Activated CD4-positive, alpha-beta T cell treated with anti-CD3 and anti-CD28 coated beads for 1 hour (primary cell): ENCODE measurements around the gene ZNF75A.
"Not testable (repeated sequence)": the region's sequence is repeated elsewhere in the genome, so short reads cannot be mapped to it uniquely, and the experiment has no call there.

ENCODE experiments used
- DNase-seq: peaks from one replicate; pipeline ENCODE4 v3.0.0-alpha.2; 2020

Gene ZNF75A

GRCh38 chr16:3305109-3306068 is at the start of gene ZNF75A, which contains the start of gene TIGD7:
Gene ZNF75A (plus strand): TSS chr16:3305497. CDS start chr16:3308429, 2,932 bp downstream.
Gene TIGD7 (minus strand): TSS chr16:3305430. CDS start chr16:3300614, 4,816 bp downstream.
- DNase-seq: peak; percentile 69

DNA sequence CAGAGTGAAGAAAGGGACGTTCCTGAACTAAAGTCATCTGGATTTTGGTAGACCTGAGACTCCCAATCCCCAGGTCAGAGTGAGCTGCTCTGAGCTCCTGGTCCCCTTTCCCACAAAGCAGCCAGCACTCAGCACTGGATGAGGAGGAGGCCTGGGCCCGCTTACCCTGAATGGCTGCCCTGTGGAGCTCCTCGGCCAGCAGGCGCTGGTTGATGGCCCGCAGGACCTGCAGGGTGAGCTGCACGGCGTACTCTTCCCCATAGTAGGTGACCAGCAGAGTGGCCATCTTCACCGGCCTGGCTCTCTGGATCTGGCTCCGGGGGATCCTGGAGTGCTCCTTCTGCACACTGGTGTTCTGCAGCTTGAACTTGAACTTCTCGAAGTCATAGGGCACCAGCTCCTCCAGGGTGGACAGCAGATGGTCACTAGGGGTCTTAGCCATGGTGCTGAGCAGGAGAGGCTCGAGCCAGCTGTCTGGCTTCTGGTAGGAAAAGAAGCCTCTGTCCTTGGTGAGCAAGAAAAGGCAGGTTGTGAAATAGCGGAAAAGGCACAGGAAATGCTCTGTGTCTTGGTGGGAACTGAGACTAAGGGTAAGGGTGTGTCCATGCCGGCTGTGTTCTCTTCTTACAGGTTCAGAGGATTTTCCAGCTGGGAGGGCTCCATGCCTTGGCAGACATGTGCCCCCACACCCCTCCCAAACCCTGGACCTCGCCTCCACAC is 49.0 kb upstream of the ZNF75A start, which contains the start of gene MEFV:
TSS of gene MEFV (minus strand) at position 488 of the 720 bp plus-strand sequence. CDS start at position 442, 46 bp downstream.
- DNase-seq: no peak

- DNase-seq: no peak
Observed at GRCh38 chr16:3256866-3257465, 48.3 kb upstream of the ZNF75A start.

- no peak for DNase-seq
Observed at GRCh38 chr16:3259836-3260235, 45.5 kb upstream of the ZNF75A start.

- DNase-seq: no peak
Observed at GRCh38 chr16:3262517-3262916, 42.8 kb upstream of the ZNF75A start.

DNA sequence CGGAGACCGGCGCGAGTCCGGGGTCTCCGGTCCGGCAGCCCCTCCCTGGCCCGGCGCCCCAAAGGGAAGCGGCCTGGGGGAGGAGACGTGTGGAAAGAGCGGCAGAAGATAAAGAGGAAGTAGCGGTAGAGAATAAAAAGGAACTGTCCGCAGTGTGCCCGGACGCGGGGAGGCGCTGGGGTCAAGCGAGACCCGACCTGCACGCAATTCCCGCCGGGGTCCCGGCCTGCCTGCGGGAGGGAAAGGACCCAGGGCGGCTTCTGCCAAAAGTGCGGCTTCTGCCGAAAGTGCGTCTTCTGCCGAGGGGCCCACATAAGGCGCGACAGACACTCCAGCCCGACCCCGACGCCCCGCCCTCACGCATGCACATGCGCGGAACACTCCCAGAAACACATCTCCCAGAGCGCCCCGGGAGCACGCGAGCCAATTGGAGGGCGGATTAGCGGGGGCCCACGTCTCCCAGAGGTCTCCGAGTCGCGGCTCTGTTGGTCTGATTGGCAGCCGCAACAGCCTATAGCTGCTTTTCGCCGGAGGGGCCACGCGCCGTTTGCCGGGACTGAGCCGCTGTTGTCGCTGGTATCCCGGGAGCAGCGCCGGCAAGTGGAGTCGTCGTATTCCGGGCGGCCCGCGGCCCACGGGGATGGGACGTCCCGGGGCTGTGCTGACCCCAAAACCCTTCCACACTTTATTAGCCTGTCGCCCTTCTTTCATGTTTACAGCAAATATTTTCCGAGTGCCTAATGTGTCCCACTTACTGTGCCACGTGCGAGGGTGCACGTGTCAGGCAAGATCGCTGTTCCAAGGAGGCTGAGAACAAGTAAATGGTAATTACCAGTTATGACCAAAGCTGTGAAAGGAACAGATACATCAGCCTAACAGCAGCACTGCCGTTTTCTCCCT is 40.9 kb upstream of the ZNF75A start:
- DNase-seq: peak; percentile 96

GRCh38 chr16:3266873-3267537 is 38.3 kb upstream of the ZNF75A start:
- DNase-seq: no peak

DNA sequence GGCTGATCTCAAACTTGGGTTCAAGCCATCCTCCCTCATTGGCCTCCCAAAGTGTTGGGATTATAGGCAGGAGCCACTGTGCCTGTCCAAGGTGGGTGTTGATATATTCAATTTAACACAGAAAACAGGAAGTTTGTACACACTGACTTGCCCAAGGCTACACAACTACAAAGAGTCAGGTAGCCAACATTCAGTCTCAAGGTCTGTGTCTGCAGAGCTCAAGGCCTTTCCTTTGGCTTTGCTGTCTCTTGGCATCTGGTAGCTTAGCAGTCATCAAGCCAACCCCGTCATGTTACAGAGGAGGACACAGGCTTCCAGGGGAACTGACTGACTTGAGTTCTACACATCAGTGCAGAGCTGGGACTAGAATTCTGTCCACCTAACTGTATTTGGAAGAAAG is 37.0 kb upstream of the ZNF75A start:
- no peak for DNase-seq

GRCh38 chr16:3270718-3271117 is 34.6 kb upstream of the ZNF75A start:
- DNase-seq: not testable (repeated sequence)

DNA sequence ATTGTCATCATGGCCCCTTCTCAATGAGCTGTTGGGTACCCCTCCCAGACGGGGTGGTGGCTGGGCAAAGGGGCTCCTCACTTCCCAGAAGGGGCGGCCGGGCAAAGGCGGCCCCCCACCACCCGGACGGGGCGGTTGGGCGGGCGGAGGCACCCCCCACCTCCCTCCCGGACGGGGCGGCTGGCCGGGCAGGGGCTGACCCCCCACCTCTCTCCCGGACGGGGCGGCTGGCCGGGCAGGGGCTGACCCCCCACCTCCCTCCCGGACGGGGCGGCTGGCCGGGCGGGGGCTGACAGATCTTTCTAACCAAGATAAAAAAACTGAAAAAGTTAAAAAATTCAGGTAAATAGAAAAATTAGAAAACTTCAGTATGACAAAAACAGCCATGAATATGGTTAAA is 34.0 kb upstream of the ZNF75A start:
- DNase-seq: not testable (repeated sequence)

DNA sequence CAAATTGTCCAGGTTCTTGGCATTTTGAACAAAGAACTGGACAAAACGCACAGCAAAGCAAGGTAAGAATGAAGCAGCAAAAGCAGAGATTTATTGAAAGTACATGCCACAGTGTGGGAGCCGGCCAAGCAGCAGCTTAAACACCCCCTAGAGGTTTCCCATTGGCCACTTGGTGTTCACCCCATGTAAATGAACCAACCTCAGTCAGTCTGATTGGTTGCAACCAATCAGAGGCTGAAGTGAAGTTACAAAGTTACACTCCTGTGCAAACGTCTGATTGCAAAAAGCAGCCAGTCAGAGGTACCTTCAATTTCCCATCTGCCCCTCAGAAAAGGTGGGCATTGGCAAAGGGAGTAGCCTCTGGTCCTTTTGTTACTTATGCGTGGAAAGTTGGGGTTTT is 30.8 kb upstream of the ZNF75A start:
- no peak for DNase-seq

DNA sequence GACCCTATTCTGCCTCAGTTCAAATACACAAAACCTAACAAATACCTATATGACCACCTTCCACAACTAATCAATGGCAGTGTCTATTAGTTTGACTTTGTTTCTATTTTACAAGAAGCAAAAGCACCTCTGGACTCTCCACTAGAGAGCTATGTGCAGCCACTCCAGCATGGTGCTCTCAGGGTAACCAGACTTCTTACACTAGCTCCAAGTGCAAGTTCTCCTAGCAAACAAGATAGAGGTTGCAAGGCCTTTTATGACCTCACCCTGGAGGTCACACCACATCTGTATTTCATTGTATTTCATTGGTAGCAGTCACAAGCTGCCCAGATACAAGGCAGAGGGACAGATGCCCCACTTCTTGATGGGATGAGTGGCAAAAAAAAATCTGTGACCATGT is 30.4 kb upstream of the ZNF75A start:
- DNase-seq: no peak

DNA sequence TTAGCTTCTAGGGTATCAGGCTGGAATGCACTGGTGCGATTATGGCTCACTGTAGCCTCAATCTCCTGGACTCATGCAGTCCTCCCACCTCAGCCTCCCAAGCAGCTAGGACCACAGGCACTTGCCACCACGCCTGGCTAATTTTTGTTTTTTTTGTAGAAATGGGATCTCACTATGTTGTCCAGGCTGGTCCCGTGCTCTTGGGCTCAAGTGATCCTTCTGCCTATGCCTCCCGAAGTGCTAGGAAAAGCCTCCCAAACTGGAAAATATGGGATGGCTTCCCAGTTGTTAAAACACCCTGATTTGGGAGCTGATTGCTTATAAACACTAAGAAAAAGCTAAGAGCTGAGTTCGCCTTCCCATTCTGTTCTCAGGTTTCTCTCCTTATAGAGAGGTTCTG is 28.6 kb upstream of the ZNF75A start:
- no peak for DNase-seq

- no peak for DNase-seq
Observed at GRCh38 chr16:3281222-3281820, 24.0 kb upstream of the ZNF75A start.

- no peak for DNase-seq
Observed at GRCh38 chr16:3282103-3282729, 23.1 kb upstream of the ZNF75A start.

- DNase-seq: peak; percentile 87
Observed at GRCh38 chr16:3282730-3283542, 22.4 kb upstream of the ZNF75A start, which contains the start of gene ZNF263. Gene ZNF263 (plus strand): TSS chr16:3283491. CDS start chr16:3283819, 328 bp downstream.

DNA sequence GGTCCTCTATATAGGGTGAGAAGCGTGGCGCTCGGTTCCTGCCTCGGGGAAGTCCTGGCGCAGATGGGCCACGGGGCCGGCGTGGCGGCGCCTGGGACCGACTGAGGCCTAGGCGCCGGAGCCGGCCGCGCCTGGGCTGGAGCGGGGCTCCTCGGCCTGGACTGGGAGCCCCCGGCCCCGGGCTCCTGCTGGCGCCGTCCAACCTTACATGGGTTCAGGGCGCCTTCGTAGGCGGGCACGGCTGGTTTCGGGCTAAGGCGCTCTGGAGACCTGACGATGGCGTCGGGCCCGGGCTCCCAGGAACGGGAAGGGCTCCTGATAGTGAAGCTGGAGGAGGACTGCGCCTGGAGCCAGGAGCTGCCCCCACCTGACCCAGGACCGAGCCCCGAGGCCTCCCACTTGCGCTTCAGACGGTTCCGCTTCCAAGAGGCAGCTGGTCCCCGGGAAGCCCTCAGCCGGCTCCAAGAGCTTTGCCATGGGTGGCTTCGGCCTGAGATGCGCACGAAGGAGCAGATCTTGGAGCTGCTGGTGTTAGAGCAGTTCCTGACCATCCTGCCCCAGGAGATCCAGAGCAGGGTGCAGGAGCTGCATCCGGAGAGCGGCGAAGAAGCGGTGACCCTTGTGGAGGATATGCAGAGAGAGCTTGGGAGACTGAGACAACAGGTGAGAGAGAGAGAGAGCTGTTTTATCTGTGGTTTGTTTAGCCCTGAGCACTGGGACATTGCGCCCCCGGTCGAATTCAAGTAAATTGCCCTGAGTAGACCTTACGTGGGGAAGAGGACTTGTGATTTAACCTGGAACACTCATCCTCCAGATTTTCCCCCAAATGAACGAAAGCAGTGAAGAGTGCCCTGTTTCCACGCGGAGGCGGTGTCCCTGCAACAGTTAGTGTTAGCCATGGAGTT is 21.5 kb upstream of the ZNF75A start:
- DNase-seq: no peak

- no peak for DNase-seq
Observed at GRCh38 chr16:3285131-3285530, 20.2 kb upstream of the ZNF75A start.
